HG03457 (cell line): Measurements from ENCODE around the gene CYP4B1.

ENCODE experiments used
- ATAC-seq: cut with Tn5 transposase; IDR thresholded peaks from one replicate; pipeline ENCODE4 v1.9.1; 2021; ENCODE audit warnings: moderate number of reproducible peaks; ENCODE audit not compliant: unreplicated experiment

CYP4B1 gene

GRCh38 chr1:46790446-46791101, 8.3 kb upstream of the CYP4B1 start:
- no peak for ATAC-seq

GRCh38 chr1:46793126-46793525, 5.7 kb upstream of the CYP4B1 start:
- ATAC-seq, result no peak

- ATAC-seq, result no peak
These were observed 963 bp upstream of the CYP4B1 start for GRCh38 chr1:46797696-46798470.

GRCh38 chr1:46800742-46801141, 1.9 kb downstream of the CYP4B1 start:
- ATAC-seq, result no peak

GRCh38 chr1:46801323-46802055, 2.6 kb downstream of the CYP4B1 start:
- ATAC-seq, result no peak

- no peak for ATAC-seq
These were observed 3.2 kb downstream of the CYP4B1 start for GRCh38 chr1:46802081-46802480.

- ATAC-seq, result no peak
These were observed 4.2 kb downstream of the CYP4B1 start for GRCh38 chr1:46802901-46803574.

GRCh38 chr1:46804027-46804889, 5.4 kb downstream of the CYP4B1 start:
- no peak for ATAC-seq

GRCh38 chr1:46804926-46805325, 6.1 kb downstream of the CYP4B1 start:
- no peak for ATAC-seq

GRCh38 chr1:46805755-46806154, 6.9 kb downstream of the CYP4B1 start:
- no peak for ATAC-seq

GRCh38 chr1:46806196-46807020, 7.6 kb downstream of the CYP4B1 start:
- ATAC-seq, result no peak

GRCh38 chr1:46807046-46807972, 8.5 kb downstream of the CYP4B1 start:
- no peak for ATAC-seq

- ATAC-seq, result no peak
These were observed 10.2 kb downstream of the CYP4B1 start for GRCh38 chr1:46809071-46809470.

GRCh38 chr1:46809904-46810303, 11.1 kb downstream of the CYP4B1 start:
- ATAC-seq, result no peak

- no peak for ATAC-seq
These were observed 11.8 kb downstream of the CYP4B1 start for GRCh38 chr1:46810596-46810995.

- no peak for ATAC-seq
These were observed 12.2 kb downstream of the CYP4B1 start for GRCh38 chr1:46811053-46811452.

GRCh38 chr1:46812065-46812963, 13.5 kb downstream of the CYP4B1 start:
- no peak for ATAC-seq
